HG03520 (cell line): ENCODE results near the gene TRIM23.

Experiments
- ATAC-seq: cut with Tn5 transposase; IDR thresholded peaks from one replicate; pipeline ENCODE4 v1.9.1; 2021; ENCODE audit warnings: mild to moderate bottlenecking, moderate library complexity; ENCODE audit not compliant: unreplicated experiment

Gene TRIM23

DNA sequence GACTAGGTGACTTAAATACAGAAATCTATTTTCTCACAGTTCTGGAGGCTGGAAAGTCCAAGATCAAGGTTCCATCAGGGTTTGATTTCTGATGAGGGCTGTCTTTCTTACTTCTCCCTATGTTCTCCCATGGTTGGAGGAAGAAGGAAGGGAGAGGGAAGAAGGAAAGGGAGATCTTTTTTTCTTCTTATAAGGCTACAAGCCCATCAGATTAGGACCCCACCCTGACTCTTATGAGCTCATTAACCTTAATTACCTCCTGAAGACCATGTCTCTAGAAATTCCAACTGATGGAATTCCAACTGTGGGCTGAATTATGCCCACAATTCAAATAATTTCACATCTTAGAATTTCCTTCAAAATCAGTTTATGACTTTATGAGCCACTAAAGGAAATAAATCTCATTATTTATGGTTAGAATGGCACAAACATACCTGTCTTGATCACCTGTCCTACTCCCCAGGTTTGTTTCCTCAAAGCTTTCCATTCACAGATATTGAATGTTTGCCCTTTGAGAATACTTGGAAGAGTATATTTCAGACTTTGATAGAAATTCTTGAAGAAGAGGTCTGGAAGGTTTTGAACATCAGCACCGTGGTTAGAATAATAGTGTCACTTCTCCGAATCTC lies 53.4 kb downstream of the TRIM23 start:
- ATAC-seq: no peak

DNA sequence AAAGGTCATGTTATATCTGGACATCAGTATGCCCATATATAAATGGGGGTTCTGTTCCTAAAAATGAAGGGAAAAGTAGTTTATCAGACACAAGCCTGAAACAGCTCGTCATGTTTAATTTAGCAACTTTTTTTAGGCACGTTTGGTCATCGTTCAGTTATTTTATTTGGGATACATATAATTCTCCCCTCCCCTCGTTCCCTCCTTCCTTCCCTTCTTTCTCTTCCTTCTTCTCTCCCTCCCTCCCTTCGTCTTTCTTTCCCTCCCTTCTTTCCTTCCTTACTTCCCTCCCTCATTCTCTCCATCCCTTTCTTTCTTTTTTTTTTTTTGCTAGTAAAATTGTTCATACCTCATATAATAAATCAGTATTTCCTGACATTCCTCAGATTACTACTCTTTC lies 57.6 kb downstream of the TRIM23 start:
- ATAC-seq: no peak

DNA sequence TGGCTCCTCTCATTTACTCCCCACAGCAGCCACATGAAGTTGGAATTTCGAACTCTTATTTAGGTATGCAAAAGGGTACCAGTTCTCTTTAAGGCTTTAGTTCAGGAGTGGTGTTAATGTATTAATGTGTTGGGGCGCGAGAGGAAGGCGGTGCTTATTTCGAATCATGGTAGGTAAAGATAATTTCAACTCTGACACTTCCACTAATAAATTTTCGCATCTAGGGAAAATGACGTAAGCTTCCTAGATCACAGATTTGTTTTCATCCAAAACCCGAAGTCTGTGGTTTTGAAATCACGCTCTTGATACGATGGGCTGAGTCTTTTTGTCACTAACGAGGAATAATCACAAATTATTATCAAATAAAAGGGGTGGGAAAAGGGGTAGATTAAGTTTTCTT lies 60.4 kb downstream of the TRIM23 start:
- ATAC-seq: no peak

GRCh38 chr5:65562731-65563701 lies 61.1 kb downstream of the TRIM23 start, which contains the start of the genes CENPK and PPWD1:
TSS of gene CENPK (minus strand) at chr5:65563168. CDS start at chr5:65554907, 8,261 bp downstream.
TSS of gene PPWD1 (plus strand) at chr5:65563296. CDS start at chr5:65563311, 15 bp downstream.
- peak; percentile 99 for ATAC-seq

- ATAC-seq: no peak
Observed at GRCh38 chr5:65556718-65557117, 67.4 kb downstream of the TRIM23 start.

- ATAC-seq: no peak
Observed at GRCh38 chr5:65556181-65556580, 68.0 kb downstream of the TRIM23 start.

DNA sequence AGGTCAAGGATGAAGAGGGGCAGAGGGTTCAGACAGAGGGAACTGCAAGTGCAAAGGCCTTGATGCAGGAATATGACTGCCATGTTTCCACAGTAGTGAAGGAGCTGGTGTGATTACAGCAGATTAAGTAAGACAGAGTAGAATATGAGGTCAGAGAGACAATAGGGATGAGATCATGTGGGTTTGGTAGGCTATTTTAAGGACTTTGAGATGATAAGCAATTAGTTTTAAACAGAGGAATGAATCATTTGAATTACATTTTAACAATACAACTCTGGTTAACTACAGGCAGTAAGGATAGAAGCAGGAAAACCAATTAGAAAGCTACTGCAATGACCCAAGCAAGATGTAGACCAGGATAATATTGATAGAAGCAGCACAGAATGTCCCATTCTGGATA lies 68.8 kb downstream of the TRIM23 start:
- ATAC-seq: no peak

DNA sequence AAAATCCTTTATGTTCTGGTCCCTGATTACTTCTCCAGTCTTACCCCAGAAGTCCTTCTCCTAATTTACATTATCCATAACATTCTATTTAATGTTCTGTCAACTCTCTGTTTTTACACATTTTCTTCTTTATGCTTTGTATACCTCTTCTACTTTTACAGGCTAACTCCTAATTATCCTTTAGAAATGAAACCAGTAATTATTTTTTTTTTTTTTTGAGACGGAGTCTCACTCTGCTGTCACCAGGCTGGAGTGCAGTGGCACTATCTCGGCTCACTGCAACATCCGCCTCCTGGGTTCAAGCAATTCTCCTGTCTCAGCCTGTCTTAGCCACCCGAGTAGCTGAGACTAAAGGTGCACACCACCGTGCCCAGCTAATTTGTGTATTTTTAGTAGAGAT lies 70.2 kb downstream of the TRIM23 start:
- ATAC-seq: no peak

DNA sequence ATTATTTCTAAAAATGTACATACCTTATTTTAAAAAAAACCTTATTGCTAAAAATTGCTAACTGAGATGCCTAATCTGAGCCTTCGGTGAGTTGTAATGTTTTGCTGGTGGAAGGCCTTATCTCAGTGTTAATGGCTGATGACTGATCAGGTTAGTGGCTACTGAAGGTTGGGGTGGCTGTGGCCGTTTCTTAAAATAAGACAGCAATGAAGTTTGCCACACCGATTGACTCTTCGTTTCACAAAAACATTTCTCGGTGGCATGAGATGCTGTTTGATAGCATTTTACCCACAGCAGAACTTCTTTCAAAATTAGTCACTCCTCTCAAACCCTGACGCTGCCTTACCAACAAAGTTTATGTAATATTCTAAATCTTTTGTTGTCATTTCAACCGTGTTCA lies 75.9 kb downstream of the TRIM23 start:
- no peak for ATAC-seq

DNA sequence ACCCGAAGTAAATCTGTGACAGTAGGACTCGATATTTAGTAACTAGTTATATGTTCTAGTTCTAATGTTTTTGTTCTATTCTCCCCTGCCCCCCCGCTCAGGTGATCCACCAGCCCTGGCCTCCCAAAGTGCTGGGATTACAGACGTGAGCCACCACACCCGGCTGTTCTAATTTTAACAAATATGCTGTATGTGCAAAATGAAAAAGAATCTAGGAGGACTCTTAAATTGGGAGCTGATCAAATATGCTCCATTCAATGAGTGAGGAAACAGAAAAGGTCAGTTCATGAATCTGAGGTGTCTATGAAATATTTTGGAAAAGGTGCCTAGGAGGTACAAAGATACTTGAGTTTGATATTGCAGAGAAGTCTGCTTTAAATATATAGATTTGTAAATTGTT lies 78.0 kb downstream of the TRIM23 start:
- ATAC-seq: no peak

DNA sequence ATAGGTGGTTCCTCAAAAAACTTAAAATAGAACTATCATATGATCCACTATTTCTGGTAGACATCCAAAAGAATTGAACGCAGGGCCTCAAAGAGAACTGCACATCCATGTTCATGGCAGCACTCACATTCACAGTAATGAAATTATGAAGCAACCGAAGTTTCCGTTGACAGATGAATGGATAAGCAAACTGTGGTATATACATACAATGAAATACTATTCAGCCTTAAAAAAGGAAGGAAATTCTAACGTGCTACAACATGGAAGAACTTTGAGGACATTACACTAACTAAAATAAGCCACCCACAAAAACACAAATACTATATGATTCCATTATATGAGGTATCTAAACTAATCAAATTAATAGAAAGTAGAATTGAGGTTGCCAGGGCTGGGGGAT lies 79.7 kb downstream of the TRIM23 start:
- no peak for ATAC-seq

DNA sequence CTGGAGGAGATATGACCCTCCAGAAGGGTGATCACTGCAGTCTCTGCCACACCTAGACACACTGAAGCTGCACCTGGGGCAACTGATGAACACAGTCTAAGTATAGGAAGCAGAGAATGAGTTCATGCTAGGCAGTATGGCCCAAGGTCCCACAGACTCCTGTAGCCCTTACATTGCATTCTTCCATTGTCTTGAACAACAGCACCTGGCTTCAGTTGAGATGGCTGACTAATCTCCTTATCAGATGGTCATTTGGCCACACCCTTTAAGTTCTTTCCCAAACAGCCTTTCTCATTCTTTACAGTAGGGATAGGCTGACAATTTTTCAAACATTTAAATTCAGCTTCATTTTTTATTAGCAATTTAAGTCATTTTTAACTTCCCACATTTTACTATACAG lies 84.3 kb downstream of the TRIM23 start:
- no peak for ATAC-seq
